ENCODE measurements around the gene SEMA3B.

The SEMA3B gene

DNA sequence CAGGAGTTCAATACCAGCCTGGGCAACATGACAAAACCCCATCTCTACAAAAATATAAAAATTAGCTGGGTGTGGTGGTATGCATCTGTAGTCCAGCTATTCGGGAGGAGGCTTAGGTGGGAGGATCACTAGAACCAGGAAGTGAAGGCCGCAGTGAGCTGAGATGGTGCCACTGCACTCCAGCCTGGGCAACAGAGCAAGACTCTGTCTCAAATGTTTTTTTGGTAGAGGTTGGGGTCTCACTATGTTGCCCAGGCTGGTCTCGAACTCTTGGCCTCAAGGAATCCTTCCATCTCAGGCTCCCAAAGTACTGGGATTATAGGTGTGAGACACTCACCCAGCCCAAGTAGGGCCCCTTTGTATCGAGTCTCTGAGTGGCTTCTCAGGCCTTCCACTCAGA lies 25.1 kb downstream of the SEMA3B start:
- peaks cover 29% of the 10 kb centered on the region for H3K4me1 Mint-ChIP-seq
- peaks cover 2% of the 10 kb centered on the region for H3K36me3 Mint-ChIP-seq
- no peaks in the 10 kb centered on the region for H3K27me3 Mint-ChIP-seq
- DNase-seq (ENCODE audit: low spot score in 2 of 2) (no peak), ATAC-seq (ENCODE audit: low read depth) (no peak)
- no peak overlapping the region for H3K4me3 Mint-ChIP-seq
- H3K9me3 Mint-ChIP-seq = no peaks in the 10 kb centered on the region
- no peak overlapping the region for H3K27ac Mint-ChIP-seq

DNA sequence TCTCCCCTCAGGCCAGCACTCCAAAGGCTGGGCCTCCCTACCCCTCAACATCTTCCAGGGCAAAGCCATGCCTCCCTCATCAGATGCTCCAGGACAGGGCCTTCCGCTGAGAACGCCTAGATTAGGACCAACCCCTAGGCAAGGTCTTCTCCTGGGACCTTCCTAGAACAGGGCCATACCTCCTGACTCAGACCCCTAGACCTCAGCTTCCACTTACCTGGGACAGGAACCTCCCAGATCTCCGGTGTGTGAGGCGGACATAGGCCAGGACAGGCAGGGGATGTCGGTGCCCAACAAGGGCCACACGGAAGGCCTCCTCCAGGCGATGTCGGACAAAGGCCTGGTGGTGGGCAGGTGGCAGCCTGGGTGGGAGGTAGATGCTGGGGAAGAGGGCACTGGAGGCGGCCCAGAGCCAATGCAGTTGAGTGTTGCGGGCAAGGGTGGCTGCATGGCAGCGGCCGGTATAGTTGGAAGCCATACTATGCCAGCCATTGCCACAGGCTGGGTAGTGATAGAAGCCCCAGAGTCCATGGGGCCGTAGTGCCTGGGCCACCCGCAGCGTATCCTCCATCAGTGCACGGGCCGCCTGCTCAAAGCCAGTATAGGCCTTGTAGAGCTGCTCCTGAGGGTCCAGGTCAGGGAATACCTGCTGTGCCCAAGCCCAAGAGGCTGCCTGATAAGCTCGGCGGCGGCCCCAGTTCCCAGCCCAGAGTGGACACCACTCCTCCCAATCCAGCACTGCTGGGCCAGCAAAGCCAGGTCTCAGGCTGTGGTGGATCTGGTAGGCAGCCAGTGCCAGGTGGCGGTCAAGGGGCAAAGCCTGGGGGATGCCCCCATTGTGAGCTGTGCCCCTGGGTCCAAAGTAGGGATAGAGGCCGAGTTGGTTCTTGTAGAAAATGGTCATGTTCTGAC lies 25.8 kb downstream of the SEMA3B start:
- Mint-ChIP-seq H3K9me3 (no peaks in the 10 kb centered on the region), H3K36me3 (no peaks in the 10 kb centered on the region), H3K4me1 (peaks cover 30% of the 10 kb centered on the region), H3K27ac (no peak overlapping the region), H3K27me3 (no peaks in the 10 kb centered on the region), H3K4me3 (no peak overlapping the region)
- DNase-seq (ENCODE audit: low spot score in 2 of 2) (no peak), ATAC-seq (ENCODE audit: low read depth) (no peak)

DNA sequence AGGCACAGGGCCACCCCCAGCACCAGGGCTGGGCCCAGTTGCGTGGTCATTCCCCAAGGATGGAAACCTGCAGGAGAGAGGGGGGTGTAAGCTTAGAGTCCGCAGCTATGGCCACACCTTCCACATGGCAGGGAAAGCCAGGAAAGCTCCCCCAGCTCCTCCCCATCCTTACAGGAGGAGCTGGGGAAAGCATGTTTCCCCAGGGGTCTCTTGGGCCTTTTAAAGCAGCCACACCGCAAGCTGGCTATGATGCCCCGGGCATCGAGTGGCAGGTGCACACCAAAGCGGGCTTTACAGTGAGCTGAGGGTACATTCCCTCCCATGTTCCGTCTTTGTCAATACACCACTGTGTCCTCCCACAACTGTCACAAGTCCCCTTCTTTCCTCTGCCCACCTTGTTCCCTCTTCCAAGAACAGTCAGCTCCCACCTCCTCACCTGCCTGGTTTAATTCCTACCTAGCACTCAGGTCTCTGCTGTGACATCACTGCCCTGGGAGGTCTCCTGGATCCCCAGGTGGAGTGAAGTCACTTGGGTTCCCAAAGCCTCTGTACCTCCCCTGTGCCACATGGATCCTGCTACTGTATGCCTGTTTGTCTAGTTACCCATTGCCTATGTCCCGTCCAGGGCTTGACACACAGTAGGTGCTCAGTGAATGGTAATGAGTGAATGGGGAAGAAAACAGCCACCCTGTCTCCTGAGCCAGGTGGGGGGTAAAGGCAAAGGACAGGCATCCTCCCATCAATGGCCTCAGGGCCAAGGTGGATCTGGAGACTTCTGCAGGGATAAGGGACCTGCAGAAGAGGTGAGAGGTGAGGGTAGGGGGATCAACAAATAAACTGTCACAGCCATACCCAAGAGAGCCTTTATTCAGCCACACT lies 26.8 kb downstream of the SEMA3B start:
- H3K36me3 Mint-ChIP-seq = no peaks in the 10 kb centered on the region
- H3K4me1 Mint-ChIP-seq = peaks cover 36% of the 10 kb centered on the region
- no peaks in the 10 kb centered on the region for H3K9me3 Mint-ChIP-seq
- H3K27ac Mint-ChIP-seq = no peak overlapping the region
- H3K27me3 Mint-ChIP-seq = no peaks in the 10 kb centered on the region
- DNase-seq (ENCODE audit: low spot score in 2 of 2) (no peak), ATAC-seq (ENCODE audit: low read depth) (no peak)
- no peak overlapping the region for H3K4me3 Mint-ChIP-seq

DNA sequence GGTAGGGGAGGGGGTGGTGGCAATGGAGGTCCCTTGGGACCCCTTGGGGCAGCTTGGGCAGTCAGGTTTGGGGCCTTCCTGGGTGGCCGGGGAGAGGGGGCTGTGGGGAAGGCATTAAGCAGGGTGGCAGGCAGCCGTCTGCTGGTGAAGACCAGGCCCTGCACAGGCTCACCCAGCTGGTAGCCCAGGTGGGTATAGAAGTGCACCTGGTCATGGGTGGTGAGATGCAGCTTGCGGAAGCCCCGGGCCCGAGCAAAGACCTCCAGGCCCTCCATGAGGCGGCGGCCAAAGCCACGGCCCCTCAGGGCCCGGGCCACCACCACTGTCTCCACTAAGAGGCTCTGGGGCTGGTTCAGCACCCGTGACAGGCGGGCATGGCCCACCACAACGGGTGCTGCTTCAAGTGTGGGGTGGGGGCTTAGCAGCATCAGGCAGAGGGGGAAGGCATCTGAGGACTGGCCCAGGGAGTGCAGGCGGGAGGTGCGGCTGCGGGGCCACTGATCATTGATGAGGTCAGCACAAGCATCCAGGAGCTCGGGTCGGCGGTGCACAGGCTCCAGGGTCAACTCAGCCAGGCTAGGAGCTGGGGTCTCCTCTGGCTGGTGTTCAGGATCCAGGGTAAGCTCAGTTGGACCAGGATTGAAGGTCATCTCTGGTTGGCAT lies 27.9 kb downstream of the SEMA3B start:
- Mint-ChIP-seq H3K4me1 (peaks cover 29% of the 10 kb centered on the region), H3K36me3 (no peaks in the 10 kb centered on the region), H3K4me3 (no peak overlapping the region), H3K9me3 (no peaks in the 10 kb centered on the region), H3K27ac (no peak overlapping the region), H3K27me3 (no peaks in the 10 kb centered on the region)
- ATAC-seq (ENCODE audit: low read depth) (no peak), DNase-seq (ENCODE audit: low spot score in 2 of 2) (no peak)

DNA sequence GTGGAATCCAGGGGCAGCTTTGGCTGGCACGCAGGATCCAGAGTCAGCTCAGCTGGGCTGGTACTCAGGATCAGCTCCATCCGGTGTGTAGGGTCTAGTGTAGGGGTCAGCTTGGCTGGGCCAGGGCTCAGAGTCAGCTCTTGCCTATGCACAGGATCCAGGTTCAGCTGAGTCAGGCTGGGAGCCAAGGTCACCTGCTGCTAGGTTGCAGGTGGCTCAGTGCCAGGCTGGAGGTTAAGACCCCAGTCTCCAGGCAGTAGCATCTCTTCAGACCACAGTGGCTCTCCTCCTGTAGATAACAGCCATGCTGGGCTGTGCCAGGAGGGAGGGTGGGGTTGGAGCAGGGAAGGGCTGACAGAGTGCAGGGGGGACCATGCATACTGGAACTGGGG lies 28.4 kb downstream of the SEMA3B start:
- peaks cover 27% of the 10 kb centered on the region for H3K4me1 Mint-ChIP-seq
- DNase-seq (ENCODE audit: low spot score in 2 of 2) (no peak), ATAC-seq (ENCODE audit: low read depth) (no peak)
- peak overlapping the region; percentile 94 for H3K4me3 Mint-ChIP-seq
- H3K36me3 Mint-ChIP-seq = no peaks in the 10 kb centered on the region
- H3K27ac Mint-ChIP-seq = peak overlapping the region; percentile 97
- no peaks in the 10 kb centered on the region for H3K9me3 Mint-ChIP-seq
- no peaks in the 10 kb centered on the region for H3K27me3 Mint-ChIP-seq

DNA sequence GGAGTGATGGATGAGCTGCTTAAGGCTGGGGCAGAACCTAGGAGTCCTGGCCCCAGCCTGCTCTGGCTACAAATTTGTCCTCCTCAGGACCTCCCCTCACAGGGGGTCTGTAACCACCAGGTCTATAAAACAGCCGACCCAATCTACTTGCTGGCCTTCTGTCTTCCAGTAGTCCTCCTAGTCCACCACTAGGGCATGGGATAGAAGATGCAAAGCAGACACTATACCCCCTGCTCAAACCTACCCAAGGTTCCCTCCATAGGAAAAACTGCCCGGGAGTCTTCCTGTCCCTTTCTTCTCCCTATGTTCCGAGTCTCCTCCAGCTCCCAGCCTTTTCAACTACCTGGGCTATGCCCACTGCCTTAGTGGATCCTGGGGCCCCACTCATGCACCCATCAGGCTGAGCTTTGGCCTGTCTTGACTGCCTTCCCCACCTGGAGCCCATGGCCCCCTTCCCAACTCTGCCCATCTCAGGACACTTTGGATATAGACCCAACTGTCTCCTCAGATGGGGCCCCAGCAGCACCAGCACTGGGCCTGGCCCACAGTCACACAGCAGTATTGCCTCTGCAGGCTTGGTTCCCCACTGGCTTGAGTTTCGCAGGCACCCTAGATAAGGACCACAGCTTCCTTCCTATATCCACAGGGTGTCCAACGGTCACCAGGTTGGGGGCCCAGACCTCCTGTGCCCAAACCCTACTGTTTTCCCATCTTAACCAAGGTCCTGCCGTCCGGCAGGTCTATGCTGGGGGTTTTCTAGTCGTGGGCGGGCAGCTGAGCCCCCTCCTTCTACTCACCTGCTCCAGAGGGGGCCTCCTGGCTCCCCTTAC lies 29.2 kb downstream of the SEMA3B start:
- peak overlapping the region; percentile 97 for H3K27ac Mint-ChIP-seq
- H3K4me1 Mint-ChIP-seq = peaks cover 20% of the 10 kb centered on the region
- no peaks in the 10 kb centered on the region for H3K27me3 Mint-ChIP-seq
- H3K4me3 Mint-ChIP-seq = peak overlapping the region; percentile 94
- ATAC-seq (ENCODE audit: low read depth) (no peak), DNase-seq (ENCODE audit: low spot score in 2 of 2) (no peak)
- no peaks in the 10 kb centered on the region for H3K9me3 Mint-ChIP-seq
- no peaks in the 10 kb centered on the region for H3K36me3 Mint-ChIP-seq

DNA sequence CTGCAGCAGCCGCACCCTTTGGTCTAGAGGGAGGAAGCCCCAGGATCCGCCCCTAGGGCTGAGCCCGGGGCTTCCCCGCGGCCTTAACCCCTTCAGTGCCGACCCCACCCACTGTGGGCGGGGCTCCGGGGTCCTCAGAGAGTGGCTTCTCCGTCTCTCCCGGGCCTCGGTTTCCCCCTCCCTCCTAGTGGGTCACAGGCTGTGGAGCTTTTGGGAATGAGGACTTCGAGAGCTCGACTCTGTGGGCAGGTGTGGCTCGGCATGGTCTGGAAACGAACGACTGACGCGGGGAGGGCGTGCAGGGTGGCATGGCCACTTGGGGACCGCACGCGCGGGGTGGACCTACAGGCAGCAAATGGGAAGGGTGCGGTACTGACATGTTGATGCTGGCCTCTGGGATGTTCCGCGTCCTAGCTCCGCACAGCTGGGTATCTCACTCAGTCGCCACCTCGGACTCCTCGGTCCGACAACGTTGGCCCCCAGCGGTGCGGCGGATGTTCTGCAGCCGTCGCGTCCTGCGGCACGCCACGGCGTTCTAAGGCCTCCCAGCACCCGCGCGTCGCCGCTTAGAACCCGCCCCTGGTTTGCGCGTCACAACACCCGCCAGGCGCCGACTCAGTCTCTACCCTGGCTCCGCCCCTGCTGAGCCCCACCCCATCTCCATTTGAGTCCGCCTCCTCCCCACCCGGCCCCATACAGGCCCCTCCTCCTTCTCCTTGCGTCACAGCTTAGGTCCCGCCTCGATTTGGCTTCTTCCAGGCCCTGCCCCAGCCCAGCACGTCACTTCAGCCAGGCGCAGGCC lies 30.1 kb downstream of the SEMA3B start, which contains the start of the genes HYAL3 and NAA80:
Gene HYAL3, minus strand, starts transcription at position 570 of the 802 bp plus-strand sequence. CDS start 3,803 bp downstream, outside the sequence.
Gene NAA80, minus strand, starts transcription at position 570 of the 802 bp plus-strand sequence. CDS start 1,942 bp downstream, outside the sequence.
- ATAC-seq (ENCODE audit: low read depth) (peak; percentile 85), DNase-seq (ENCODE audit: low spot score in 2 of 2) (peak; percentile 96 to 99)
- peak within 1 kb of the TSS; percentile 97 for H3K27ac Mint-ChIP-seq
- H3K27me3 Mint-ChIP-seq = no peaks in the 10 kb centered on the region
- peak within 1 kb of the TSS; percentile 94 for H3K4me3 Mint-ChIP-seq
- H3K4me1 Mint-ChIP-seq = peaks cover 20% of the 10 kb centered on the region
- no peaks in the 10 kb centered on the region for H3K36me3 Mint-ChIP-seq
- H3K9me3 Mint-ChIP-seq = no peaks in the 10 kb centered on the region

DNA sequence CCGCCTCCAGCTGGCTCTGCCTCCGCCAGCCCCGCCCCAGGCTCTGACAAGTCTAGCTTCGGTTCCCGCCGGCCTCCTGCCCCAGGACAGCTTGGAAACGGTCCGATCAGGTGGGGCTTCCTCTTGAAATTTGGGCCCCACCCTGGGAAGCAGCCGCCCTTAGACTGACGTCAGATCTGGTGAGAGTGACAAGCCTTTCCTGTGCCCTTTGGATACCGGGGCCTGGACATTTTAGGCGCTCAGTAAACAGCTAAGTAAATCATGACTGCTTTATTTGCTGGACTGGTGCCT lies 30.6 kb downstream of the SEMA3B start:
- ATAC-seq (ENCODE audit: low read depth) (no peak), DNase-seq (ENCODE audit: low spot score in 2 of 2) (no peak)
- Mint-ChIP-seq H3K4me3 (peak overlapping the region; percentile 94), H3K9me3 (no peaks in the 10 kb centered on the region), H3K27me3 (no peaks in the 10 kb centered on the region), H3K4me1 (peaks cover 20% of the 10 kb centered on the region), H3K36me3 (no peaks in the 10 kb centered on the region), H3K27ac (peak overlapping the region; percentile 97)

DNA sequence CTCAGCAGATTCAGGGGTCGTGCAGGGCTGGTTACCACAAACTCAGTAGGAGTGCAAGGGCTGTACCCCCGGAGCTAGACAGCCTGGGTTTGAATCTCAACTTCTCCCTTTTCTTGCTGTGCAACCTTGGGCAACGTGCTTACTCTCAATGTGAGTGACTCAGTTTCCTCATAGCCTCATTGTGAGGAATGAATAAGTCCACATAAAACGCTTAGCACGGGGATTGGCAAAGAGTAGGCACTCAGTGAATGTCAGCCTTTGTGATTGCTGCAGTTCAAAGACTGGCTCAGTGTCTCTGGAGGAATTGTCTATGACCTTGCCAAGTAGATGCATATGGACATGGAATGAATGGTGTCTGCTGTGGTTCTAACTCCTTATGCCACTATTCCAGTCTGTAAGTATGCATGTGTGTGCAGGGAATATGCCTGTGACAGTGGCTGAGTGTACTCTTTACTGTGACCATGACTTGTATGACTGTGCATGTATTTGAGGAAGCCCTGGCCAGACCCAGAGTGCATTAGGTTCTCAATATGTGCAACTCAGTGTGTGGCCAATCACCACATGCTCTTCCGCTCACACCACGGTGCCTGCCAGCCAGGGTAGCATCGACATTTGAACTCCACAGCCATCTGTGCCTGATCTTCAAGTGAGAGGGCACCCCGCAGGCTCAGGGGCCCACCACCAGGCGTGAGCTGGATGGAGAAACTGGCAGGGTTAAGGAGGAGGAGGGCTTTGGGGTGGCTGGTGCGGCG lies 31.2 kb downstream of the SEMA3B start:
- H3K36me3 Mint-ChIP-seq = no peaks in the 10 kb centered on the region
- peak overlapping the region; percentile 97 for H3K27ac Mint-ChIP-seq
- peak overlapping the region; percentile 94 for H3K4me3 Mint-ChIP-seq
- DNase-seq (ENCODE audit: low spot score in 2 of 2) (no peak), ATAC-seq (ENCODE audit: low read depth) (no peak)
- no peaks in the 10 kb centered on the region for H3K27me3 Mint-ChIP-seq
- H3K4me1 Mint-ChIP-seq = peaks cover 20% of the 10 kb centered on the region
- no peaks in the 10 kb centered on the region for H3K9me3 Mint-ChIP-seq

DNA sequence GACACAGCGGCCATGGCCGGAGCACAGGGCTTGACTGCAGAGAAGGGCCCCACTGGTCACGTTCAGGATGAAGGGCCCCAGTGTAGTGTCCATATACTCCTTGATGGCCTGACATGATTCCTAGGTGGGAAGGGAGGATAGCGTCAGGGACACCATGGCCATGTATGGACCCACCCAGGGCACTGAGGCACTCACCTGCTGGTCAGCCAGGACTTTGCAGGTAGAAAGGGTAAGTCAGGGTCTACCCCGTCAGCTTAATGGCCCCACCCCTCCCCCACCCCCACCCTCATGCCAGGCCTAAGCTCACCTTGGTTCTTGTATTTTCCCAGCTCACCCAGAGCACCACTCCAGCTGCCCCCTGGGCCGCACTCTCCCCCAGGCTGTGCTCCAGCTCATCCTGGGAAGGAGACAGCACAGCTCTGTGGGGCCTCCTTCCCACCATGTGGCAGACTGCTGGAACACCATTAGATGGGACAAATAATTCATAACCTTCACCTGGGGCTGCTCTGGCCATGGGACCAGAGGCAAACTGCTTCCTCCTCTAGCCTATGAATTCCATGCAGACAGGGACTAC lies 31.8 kb downstream of the SEMA3B start:
- no peaks in the 10 kb centered on the region for H3K36me3 Mint-ChIP-seq
- no peaks in the 10 kb centered on the region for H3K27me3 Mint-ChIP-seq
- peak overlapping the region; percentile 94 for H3K4me3 Mint-ChIP-seq
- H3K27ac Mint-ChIP-seq = peak overlapping the region; percentile 97
- ATAC-seq (ENCODE audit: low read depth) (no peak), DNase-seq (ENCODE audit: low spot score in 2 of 2) (no peak)
- H3K9me3 Mint-ChIP-seq = no peaks in the 10 kb centered on the region
- peaks cover 20% of the 10 kb centered on the region for H3K4me1 Mint-ChIP-seq

DNA sequence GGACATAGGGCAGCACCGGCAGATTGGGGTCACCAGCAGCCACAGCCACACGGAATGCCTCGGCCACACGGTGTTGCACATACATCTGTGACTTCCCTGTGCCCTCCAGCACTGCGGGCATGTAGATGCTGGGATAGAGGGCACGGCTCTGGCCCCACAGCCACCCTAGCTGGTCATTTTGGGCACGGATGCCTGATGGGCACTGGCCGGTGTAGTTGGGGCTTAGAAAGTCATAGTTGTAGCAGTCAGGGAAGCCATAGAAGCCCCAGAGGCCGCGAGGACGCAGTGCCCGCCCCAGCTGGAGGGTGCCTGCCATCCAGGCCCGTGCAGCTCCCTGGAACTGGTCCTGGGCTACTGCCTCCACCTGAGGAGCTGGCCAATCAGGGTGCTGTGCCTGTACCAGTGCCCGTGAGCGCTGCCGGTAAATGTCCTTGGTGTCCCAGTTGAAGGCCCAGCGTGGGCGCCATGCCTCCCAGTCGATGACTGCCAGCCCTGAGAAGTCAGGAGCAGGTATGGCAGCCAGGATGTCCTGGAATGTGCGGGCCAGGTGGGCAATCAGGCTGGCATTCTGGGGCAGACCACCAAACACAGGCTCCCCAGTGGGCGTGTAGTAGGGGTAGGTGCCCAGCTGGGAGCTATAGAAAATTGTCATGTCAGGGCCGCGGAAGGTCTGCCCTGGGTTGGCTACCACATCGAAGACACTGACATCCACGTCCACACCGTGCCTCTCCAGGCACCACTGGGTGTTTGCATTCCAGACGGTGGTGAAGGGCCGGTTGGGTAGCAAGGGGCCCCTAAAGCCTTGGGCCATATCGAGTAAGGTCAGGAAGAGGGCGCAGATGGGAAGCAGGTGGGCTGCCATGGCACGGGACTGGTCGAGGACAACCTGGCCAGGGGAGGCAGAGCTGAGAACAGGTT lies 33.4 kb downstream of the SEMA3B start:
- no peak for ATAC-seq (ENCODE audit: low read depth)
- Mint-ChIP-seq H3K9me3 (no peaks in the 10 kb centered on the region), H3K27ac (no peak overlapping the region), H3K36me3 (no peaks in the 10 kb centered on the region), H3K4me3 (no peak overlapping the region), H3K27me3 (no peaks in the 10 kb centered on the region), H3K4me1 (peaks cover 17% of the 10 kb centered on the region)
- DNase-seq (ENCODE audit: low spot score in 2 of 2) = no peak
